HFFc6 (cell line): ENCODE results near the gene OSTC. TPM values are rescaled to one million over a fixed set of nuclear protein-coding genes. Genes with fewer than 3 reads are reported as not detected.

ENCODE experiments used
- DNase-seq: peaks from one replicate; pipeline ENCODE4 v3.0.0-alpha.2; 2018
- H3K27ac Mint-ChIP-seq: 2 replicates; pipeline ENCODE4 v1.8.0; 2020; ENCODE audit warnings: mild to moderate bottlenecking, mixed read lengths
- H3K27me3 Mint-ChIP-seq: 2 replicates; pipeline ENCODE4 v1.8.0; 2021; ENCODE audit warnings: mild to moderate bottlenecking, moderate library complexity, mixed read lengths; ENCODE audit not compliant: insufficient read depth
- H3K36me3 Mint-ChIP-seq: 2 replicates; pipeline ENCODE4 v1.8.0; 2021; ENCODE audit warnings: low read depth, mixed read lengths
- H3K4me1 Mint-ChIP-seq: 2 replicates; pipeline ENCODE4 v1.8.0; 2020; ENCODE audit warnings: low read depth, mixed read lengths
- H3K4me3 Mint-ChIP-seq: 2 replicates; pipeline ENCODE4 v1.8.0; 2020; ENCODE audit warnings: mild to moderate bottlenecking, moderate library complexity, mixed read lengths
- H3K9me3 Mint-ChIP-seq: 2 replicates; pipeline ENCODE4 v1.8.0; 2020; ENCODE audit warnings: mild to moderate bottlenecking, mixed read lengths
- total RNA-seq, 6 experiments: library from RNA; stranded (reverse); fragmentation: NEBNext Ultra II Directional; extraction: Animal tissue kit (Norgen Biotek cat#: 25700); gene quantifications; 2 replicates in 1 of 6; 3 replicates in 5 of 6; pipeline ENCODE4 v1.2.3, GENCODE V29; 2021
- TF ChIP-seq, protein P1 (sequence below): fragments of 200-600 bp; sonication (generic); IDR thresholded peaks from 2 replicates; pipeline ENCODE4 v1.5.0; 2021; ENCODE audit warnings: antibody characterized with exemption, mild to moderate bottlenecking

The OSTC gene
- total RNA-seq, 6 experiments from 2014 or later = 178 to 259 (median 189) TPM

DNA sequence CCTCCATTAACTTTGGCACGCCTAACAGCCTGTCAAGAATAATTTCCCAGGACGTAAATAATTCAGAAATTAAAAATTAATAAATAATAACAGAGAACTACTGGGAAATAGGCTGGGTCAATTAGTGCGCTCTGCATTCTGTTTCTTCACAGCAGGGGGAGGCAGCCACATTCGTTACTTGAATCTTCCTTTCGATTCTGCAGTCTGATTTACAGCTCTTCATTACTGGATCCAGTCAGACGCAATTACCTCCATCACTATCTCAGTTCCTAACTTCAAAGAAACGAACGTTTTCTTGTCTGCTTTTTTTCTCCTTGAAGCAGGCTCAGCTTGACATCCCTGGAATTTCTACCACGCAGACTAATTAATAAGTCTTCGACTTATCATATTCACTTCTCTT, 39.0 kb upstream of the OSTC start:
- H3K9me3 Mint-ChIP-seq = peaks cover 11% of the 10 kb centered on the region
- TF ChIP-seq, protein P1, sequence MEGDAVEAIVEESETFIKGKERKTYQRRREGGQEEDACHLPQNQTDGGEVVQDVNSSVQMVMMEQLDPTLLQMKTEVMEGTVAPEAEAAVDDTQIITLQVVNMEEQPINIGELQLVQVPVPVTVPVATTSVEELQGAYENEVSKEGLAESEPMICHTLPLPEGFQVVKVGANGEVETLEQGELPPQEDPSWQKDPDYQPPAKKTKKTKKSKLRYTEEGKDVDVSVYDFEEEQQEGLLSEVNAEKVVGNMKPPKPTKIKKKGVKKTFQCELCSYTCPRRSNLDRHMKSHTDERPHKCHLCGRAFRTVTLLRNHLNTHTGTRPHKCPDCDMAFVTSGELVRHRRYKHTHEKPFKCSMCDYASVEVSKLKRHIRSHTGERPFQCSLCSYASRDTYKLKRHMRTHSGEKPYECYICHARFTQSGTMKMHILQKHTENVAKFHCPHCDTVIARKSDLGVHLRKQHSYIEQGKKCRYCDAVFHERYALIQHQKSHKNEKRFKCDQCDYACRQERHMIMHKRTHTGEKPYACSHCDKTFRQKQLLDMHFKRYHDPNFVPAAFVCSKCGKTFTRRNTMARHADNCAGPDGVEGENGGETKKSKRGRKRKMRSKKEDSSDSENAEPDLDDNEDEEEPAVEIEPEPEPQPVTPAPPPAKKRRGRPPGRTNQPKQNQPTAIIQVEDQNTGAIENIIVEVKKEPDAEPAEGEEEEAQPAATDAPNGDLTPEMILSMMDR = peak; percentile 50
- DNase-seq = no peak
- peaks cover 13% of the 10 kb centered on the region for H3K4me1 Mint-ChIP-seq
- H3K36me3 Mint-ChIP-seq = peaks cover 5% of the 10 kb centered on the region
- no peaks in the 10 kb centered on the region; the same call in 1 of the 2 replicates for H3K27me3 Mint-ChIP-seq
- H3K27ac Mint-ChIP-seq = no peak overlapping the region
- H3K4me3 Mint-ChIP-seq = peak overlapping the region; percentile 82

DNA sequence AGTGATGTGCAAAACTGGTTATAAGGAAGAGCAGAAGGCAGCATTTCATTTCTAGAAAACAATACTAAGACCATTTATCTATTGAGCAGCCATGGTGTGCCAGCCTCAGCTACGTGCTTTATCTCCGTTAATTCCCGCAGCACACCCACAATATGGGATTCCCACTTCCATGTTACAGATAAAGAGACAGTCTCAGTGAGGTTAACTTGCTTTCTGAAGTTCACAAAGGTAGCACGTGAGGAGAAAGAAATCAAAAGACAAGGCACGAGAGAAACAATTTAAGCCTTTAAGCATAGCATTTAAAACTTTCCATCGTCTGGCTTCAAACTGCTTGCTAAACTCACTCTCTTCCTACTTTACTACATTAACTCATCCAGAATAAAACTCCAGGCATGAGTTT, 38.0 kb upstream of the OSTC start:
- no peak for DNase-seq
- Mint-ChIP-seq H3K4me3 (no peak overlapping the region), H3K27me3 (no peaks in the 10 kb centered on the region; the same call in 1 of the 2 replicates), H3K27ac (no peak overlapping the region), H3K4me1 (peaks cover 13% of the 10 kb centered on the region), H3K36me3 (peaks cover 5% of the 10 kb centered on the region), H3K9me3 (peaks cover 11% of the 10 kb centered on the region)
- TF ChIP-seq, protein P1 = no peak

DNA sequence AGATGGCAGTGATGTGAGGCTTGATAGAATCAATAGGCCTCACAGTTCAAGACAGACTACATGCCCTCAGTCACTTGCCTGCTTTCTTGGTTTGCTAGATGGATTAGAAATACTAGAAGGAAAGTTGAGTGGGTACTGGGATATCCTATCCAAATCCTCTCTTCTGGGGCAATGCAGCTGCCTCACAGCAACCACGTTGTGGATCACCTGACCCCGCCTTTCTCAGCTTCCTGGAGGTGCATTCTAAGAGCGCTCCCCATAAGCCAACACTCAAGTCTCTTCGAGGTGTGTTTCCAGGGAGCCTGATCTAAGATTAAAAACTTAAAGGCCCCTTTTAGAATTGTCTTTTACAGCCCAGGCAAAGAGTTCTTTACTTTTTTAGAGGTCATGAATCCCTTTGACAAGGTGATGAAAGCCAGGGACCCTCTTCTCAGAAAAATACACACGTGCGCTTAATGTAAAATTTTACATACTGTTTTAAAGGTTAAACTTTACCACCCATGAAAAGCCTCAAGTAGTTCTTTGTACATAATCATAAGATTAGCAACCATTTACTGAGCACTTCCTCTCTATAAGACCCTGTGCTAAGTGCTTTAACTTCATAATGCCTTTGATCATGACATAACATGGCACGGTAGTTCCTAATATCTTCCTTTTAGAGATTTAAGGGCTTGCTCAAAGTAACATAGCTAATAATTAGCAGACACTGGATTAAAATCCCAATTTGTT, 30.9 kb upstream of the OSTC start:
- H3K4me1 Mint-ChIP-seq = peaks cover 44% of the 10 kb centered on the region
- no peak for DNase-seq
- peak overlapping the region; percentile 93 for H3K27ac Mint-ChIP-seq
- TF ChIP-seq, protein P1 = no peak
- H3K27me3 Mint-ChIP-seq = peaks cover 4% of the 10 kb centered on the region; the same call in 1 of the 2 replicates
- H3K9me3 Mint-ChIP-seq = peaks cover 17% of the 10 kb centered on the region
- peak overlapping the region; percentile 97 for H3K4me3 Mint-ChIP-seq
- peaks cover 43% of the 10 kb centered on the region for H3K36me3 Mint-ChIP-seq

DNA sequence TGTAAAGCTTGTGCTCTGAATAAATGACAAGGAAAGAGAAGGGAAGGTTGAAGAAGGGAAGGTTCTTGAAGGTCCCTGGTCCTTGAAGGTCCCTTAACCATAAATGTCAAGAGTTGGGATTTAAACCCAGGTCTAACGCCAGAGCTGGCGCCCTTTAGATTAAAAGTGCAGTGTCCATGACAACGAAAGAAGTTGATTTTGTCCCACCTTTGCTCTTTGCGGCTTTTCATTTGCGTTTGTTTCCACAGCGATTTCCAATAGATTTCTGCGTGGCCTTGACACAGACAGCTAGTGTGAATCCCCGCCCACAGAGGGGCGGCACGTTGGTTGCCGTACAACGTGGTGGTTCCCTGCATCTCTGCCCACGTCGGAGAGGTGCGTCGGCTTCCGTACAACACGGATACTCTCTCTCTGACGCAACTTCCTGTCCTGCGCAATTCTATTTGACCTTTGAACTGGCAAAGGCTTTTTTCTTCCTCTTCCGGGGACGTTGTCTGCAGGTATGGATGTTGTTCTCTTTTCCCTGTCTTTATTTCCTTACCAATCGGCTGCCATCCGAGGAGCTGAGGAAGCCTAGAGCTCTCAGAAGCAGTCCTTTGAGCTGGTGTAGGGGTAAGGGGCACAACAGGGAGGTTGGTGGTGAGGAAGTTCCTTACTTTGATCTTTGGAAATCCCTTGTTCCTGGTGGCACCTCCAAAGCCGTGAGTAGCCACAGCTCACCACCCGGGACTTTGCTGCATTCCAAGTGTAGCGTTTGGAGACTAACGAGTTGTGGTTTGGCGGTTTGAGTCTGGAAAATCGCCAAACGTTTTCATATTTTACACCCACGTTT, 30.1 kb upstream of the OSTC start, which contains the start of gene RPL34:
Gene RPL34, plus strand, starts transcription at position 476 of the 832 bp plus-strand sequence. CDS start 1,384 bp downstream, outside the sequence.
- Mint-ChIP-seq H3K27ac (peak within 1 kb of the TSS; percentile 93), H3K36me3 (peaks cover 51% of the 10 kb centered on the region), H3K4me3 (peak within 1 kb of the TSS; percentile 97), H3K4me1 (peaks cover 48% of the 10 kb centered on the region), H3K27me3 (peaks cover 4% of the 10 kb centered on the region; the same call in 1 of the 2 replicates), H3K9me3 (peaks cover 12% of the 10 kb centered on the region)
- TF ChIP-seq, protein P1 = no peak
- peak; percentile 97 for DNase-seq

DNA sequence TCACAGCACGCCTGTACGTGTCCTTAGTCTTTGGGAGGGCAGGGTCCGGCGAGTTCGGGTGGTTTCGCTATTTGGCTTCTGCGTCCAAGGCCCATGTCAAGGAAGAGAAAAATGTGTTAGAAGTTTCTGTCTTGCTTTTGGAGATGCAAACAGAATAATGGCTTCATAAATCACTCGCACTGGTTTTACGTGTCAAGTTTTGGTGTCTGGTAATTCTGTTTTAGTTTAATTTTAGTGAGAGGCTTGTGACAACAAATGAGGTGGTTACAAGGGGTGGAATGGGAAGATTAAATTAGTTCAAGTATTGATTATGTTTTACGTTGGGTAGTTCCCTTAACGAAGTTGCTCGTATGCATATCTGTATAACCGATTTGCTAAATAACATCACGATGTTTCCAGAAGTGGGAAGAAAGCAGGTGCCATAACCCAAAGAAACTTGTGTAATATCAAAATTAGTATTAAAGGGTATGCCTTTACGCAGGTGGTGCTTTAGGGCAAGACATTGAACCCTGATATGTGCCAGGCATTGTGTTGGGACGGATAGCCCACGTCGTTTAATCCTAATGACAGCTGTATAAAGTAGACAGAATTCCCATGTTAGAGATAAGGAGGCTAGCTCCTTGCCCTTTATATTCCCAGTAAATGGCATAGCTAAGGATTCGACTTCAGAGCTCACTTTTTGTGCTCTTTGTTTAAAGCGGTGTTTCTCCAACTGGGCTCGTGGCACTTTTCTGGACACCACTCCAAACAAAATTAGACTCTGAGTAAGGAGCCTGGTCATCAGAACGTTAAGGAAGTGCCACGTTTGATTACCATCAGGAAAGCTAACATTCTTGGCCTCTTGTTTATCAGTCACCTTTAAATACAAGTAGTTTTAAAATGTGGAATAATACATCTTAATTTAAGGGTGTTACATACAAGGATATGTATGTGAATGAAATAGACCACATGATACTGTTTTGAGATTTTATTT, 29.2 kb upstream of the OSTC start:
- TF ChIP-seq, protein P1 = no peak
- no peak for DNase-seq
- peaks cover 4% of the 10 kb centered on the region; the same call in 1 of the 2 replicates for H3K27me3 Mint-ChIP-seq
- peaks cover 6% of the 10 kb centered on the region for H3K9me3 Mint-ChIP-seq
- H3K36me3 Mint-ChIP-seq = peaks cover 51% of the 10 kb centered on the region
- H3K27ac Mint-ChIP-seq = peak overlapping the region; percentile 93
- peaks cover 48% of the 10 kb centered on the region for H3K4me1 Mint-ChIP-seq
- peak overlapping the region; percentile 97 for H3K4me3 Mint-ChIP-seq
